GM12878 (cell line): ENCODE results near the gene PDGFA. TPM values are rescaled to one million over a fixed set of nuclear protein-coding genes. Genes with fewer than 3 reads are reported as not detected.

Experiments
- ATAC-seq: fragments of 200-7000 bp; cut with Tn5 transposase; 3 replicates; pipeline ENCODE4 v1.9.1; 2020; ENCODE audit warnings: mild to moderate bottlenecking, moderate library complexity
- BruUV-seq: library from RNA; stranded (reverse); fragments of 400-500 nt; replicated peaks from 2 replicates; lab custom pipeline; 2021; lab: Mats Ljungman, UMichigan
- CTCF ChIA-PET: fragments of 300-600 bp; sonication (Branson Sonifier 250); formaldehyde crosslinking; extraction: SDS; loops from one replicate; lab custom pipeline; 2021; ENCODE audit warnings: inconsistent platforms; lab: Yijun Ruan, JAX
- POLR2A ChIA-PET: fragments of 350-600 bp; formaldehyde crosslinking; extraction: SDS; loops from one replicate; lab custom pipeline; 2021; ENCODE audit warnings: inconsistent platforms; lab: Charles Lee
- RAD21 ChIA-PET: fragments of 300-600 bp; sonication (Branson Sonifier 250); formaldehyde crosslinking; loops from one replicate; lab custom pipeline; 2023; ENCODE audit warnings: antibody characterized with exemption; ENCODE audit not compliant: unreplicated experiment; lab: Charles Lee
- SMC1A ChIA-PET: fragments of 300-600 bp; sonication (Branson Sonifier 250); formaldehyde crosslinking; loops from one replicate; lab custom pipeline; 2023; ENCODE audit not compliant: unreplicated experiment, uncharacterized antibody; lab: Charles Lee
- DNase-seq: peaks from one replicate; pipeline ENCODE4 v3.0.0-alpha.2; 2011; ENCODE audit warnings: low read depth, low spot score
- FAIRE-seq: peaks from 3 replicates; lab custom pipeline; 2011; peaks lifted over from hg19 to GRCh38; lab: Jason Lieb, UNC
- H2AFZ ChIP-seq: 2 replicates; pipeline ENCODE4 v1.6.0; 2011; ENCODE audit warnings: low read depth, low read length, control low read depth; ENCODE audit not compliant: control insufficient read depth
- H3K27ac ChIP-seq: 2 replicates; pipeline ENCODE4 v1.5.1; 2011; ENCODE audit warnings: control low read depth; ENCODE audit not compliant: control insufficient read depth, insufficient read depth
- H3K27me3 ChIP-seq, 2 experiments: replicated peaks in 1 of 2; 2 replicates each; pipeline versions ENCODE4 v1.6.0 to v1.6.1; 2011; ENCODE audit warnings: low read length in 1 of 2; ENCODE audit not compliant: control insufficient read depth in 2 of 2, insufficient read depth in 2 of 2
- H3K36me3 ChIP-seq, 2 experiments: 2 replicates each; pipeline ENCODE4 v1.5.1; 2011; ENCODE audit warnings: low read length in 1 of 2; ENCODE audit not compliant: control insufficient read depth in 2 of 2, insufficient read depth in 2 of 2
- H3K4me1 ChIP-seq: 2 replicates; pipeline ENCODE4 v1.6.1; 2011; ENCODE audit warnings: mild to moderate bottlenecking, low read length, moderate library complexity, mixed read lengths; ENCODE audit not compliant: control insufficient read depth, insufficient read depth
- H3K4me2 ChIP-seq: 2 replicates; pipeline ENCODE4 v1.6.0; 2011; ENCODE audit warnings: control low read depth; ENCODE audit not compliant: control insufficient read depth, insufficient read depth
- H3K4me3 ChIP-seq: fragments of 200-600 bp; sonication (generic); 2 replicates; pipeline ENCODE4 v1.5.1; 2016
- H3K79me2 ChIP-seq: 2 replicates; pipeline ENCODE4 v1.6.0; 2011; ENCODE audit warnings: low read length; ENCODE audit not compliant: control insufficient read depth, insufficient read depth
- H3K9ac ChIP-seq: 2 replicates; pipeline ENCODE4 v1.8.0; 2011; ENCODE audit warnings: low read length, control low read depth, mixed read lengths; ENCODE audit not compliant: control insufficient read depth, insufficient read depth
- H3K9me3 ChIP-seq: replicated peaks from 3 replicates; pipeline ENCODE4 v1.5.1; 2011; ENCODE audit warnings: mild to moderate bottlenecking, low read length; ENCODE audit not compliant: control insufficient read depth, insufficient read depth
- H4K20me1 ChIP-seq: 2 replicates; pipeline ENCODE4 v1.6.0; 2011; ENCODE audit not compliant: control insufficient read depth, insufficient read depth
- BACH1 ChIP-seq: fragments of 450-650 bp; IDR thresholded peaks from 2 replicates; pipeline ENCODE4 v1.6.1; 2017; ENCODE audit warnings: mild to moderate bottlenecking, borderline replicate concordance
- FOS ChIP-seq: IDR thresholded peaks from 3 replicates; pipeline ENCODE4 v1.6.1; 2011; ENCODE audit warnings: borderline replicate concordance; ENCODE audit not compliant: insufficient read length; ENCODE audit errors: extremely low read depth
- HDAC2 ChIP-seq: fragments of 200-600 bp; sonication (generic); IDR thresholded peaks from 2 replicates; pipeline ENCODE4 v1.6.1; 2017
- HDAC6 ChIP-seq: fragments of 200-600 bp; sonication (generic); IDR thresholded peaks from one replicate; pipeline ENCODE4 v1.8.0; 2017; ENCODE audit warnings: antibody characterized with exemption; ENCODE audit not compliant: unreplicated experiment
- MXI1 ChIP-seq: fragments of 150-350 bp; IDR thresholded peaks from 2 replicates; pipeline ENCODE4 v1.6.1; 2011; ENCODE audit warnings: low read depth, mild to moderate bottlenecking, inconsistent platforms, low read length, improper control_type of control experiment
- PML ChIP-seq: IDR thresholded peaks from 2 replicates; pipeline ENCODE4 v1.6.1; 2012; ENCODE audit warnings: low read length, inconsistent platforms
- POU2F2 ChIP-seq: IDR thresholded peaks from 3 replicates; pipeline ENCODE4 v1.6.1; 2011; ENCODE audit warnings: low read depth, mild to moderate bottlenecking, low read length, borderline replicate concordance
- SMAD5 ChIP-seq: IDR thresholded peaks from 2 replicates; pipeline ENCODE4 v1.6.1; 2016; ENCODE audit warnings: antibody characterized with exemption, low read depth
- SPI1 ChIP-seq: IDR thresholded peaks from 2 replicates; pipeline ENCODE4 v1.6.1; 2011; ENCODE audit warnings: low read depth, mild to moderate bottlenecking, low read length, moderate library complexity, borderline replicate concordance; ENCODE audit not compliant: insufficient read depth
- STAT1 ChIP-seq: fragments of 450-650 bp; conservative IDR thresholded peaks from 2 replicates; pipeline ENCODE4 v1.6.1; 2014; ENCODE audit warnings: antibody characterized with exemption, mild to moderate bottlenecking
- ZNF207 ChIP-seq: fragments of 450-650 bp; IDR thresholded peaks from 2 replicates; pipeline ENCODE4 v1.6.1; 2014; ENCODE audit warnings: antibody characterized with exemption, mild to moderate bottlenecking, borderline replicate concordance
- ZNF384 ChIP-seq: IDR thresholded peaks from 2 replicates; pipeline ENCODE4 v1.6.1; 2012; ENCODE audit warnings: low read depth, mild to moderate bottlenecking, low read length, improper control_type of control experiment, borderline replicate concordance
- ZNF622 ChIP-seq: fragments of 450-650 bp; IDR thresholded peaks from 2 replicates; pipeline ENCODE4 v1.6.1; 2017; ENCODE audit warnings: mild to moderate bottlenecking, inconsistent platforms
- WGBS: methylation state at CpG from one replicate; pipeline ENCODE4 v1.1.6; 2016; ENCODE audit warnings: low lambda C conversion rate; ENCODE audit not compliant: insufficient replicate concordance, insufficient coverage; ENCODE audit errors: missing lambda C conversion rate; 5-methylcytosine and 5-hydroxymethylcytosine counted together
- in situ Hi-C: fragments of 300-500 bp; cut with MboI; formaldehyde crosslinking; loops from 9 replicates; pipeline ENCODE4 v1.14.3; 2018; ENCODE audit warnings: mixed read lengths
- intact Hi-C: fragments of 100-400 bp; cut with micrococcal nuclease; formaldehyde crosslinking; loops from one replicate; pipeline ENCODE4 v1.14.2; 2022; ENCODE audit not compliant: unreplicated experiment
- polyA plus RNA-seq, 11 experiments: library from polyadenylated mRNA; depleted of rRNA in 4 of 11; unstranded in 6 of 11; stranded (reverse) in 5 of 11; fragments of >200 nt; fragmentation: Nextera tagmentation in 4 of 11; fragmentation: Illumina TruSeq in 1 of 11; extraction: Ambion mirVana in 4 of 11; extraction: Trizol in 1 of 11; gene quantifications; 1 replicate in 1 of 11; 2 replicates in 10 of 11; pipeline versions ENCODE4 v1.2.1 to v1.2.3, GENCODE V29; 2011 to 2016; ENCODE audit warnings: inconsistent platforms in 2 of 11, missing spikeins in 2 of 11, low read depth in 1 of 11
- total RNA-seq, 4 experiments: library from RNA; depleted of rRNA in 3 of 4; stranded (reverse); fragments of >200 nt in 3 of 4; fragmentation: Illumina TruSeq in 1 of 4; extraction: Trizol in 1 of 4; gene quantifications; 2 replicates each; pipeline versions ENCODE4 v1.2.1 to v1.2.3, GENCODE V29; 2013 to 2021
- TF ChIP-seq, protein P1 (sequence below): fragments of 450-650 bp; IDR thresholded peaks from 2 replicates; pipeline ENCODE4 v1.6.1; 2017; ENCODE audit warnings: low read depth, mild to moderate bottlenecking, moderate library complexity
- TF ChIP-seq, protein P2 (sequence below): fragments of 450-650 bp; IDR thresholded peaks from 2 replicates; pipeline ENCODE4 v1.6.1; 2016; ENCODE audit warnings: mild to moderate bottlenecking, moderate library complexity, borderline replicate concordance
- TF ChIP-seq, protein P3 (sequence below): fragments of 450-650 bp; IDR thresholded peaks from 2 replicates; pipeline ENCODE4 v1.6.1; 2014; ENCODE audit warnings: mild to moderate bottlenecking
- TF ChIP-seq, protein P4 (sequence below): IDR thresholded peaks from 2 replicates; pipeline ENCODE4 v1.6.1; 2012; ENCODE audit warnings: low read depth, low read length, improper control_type of control experiment

The PDGFA gene
- total and polyA plus RNA-seq, 10 of the 15 experiments (the other 5 are each of a cell fraction or from before 2014, with no cell fraction given) = 2.5 to 10.0 (median 5.6) TPM

DNA sequence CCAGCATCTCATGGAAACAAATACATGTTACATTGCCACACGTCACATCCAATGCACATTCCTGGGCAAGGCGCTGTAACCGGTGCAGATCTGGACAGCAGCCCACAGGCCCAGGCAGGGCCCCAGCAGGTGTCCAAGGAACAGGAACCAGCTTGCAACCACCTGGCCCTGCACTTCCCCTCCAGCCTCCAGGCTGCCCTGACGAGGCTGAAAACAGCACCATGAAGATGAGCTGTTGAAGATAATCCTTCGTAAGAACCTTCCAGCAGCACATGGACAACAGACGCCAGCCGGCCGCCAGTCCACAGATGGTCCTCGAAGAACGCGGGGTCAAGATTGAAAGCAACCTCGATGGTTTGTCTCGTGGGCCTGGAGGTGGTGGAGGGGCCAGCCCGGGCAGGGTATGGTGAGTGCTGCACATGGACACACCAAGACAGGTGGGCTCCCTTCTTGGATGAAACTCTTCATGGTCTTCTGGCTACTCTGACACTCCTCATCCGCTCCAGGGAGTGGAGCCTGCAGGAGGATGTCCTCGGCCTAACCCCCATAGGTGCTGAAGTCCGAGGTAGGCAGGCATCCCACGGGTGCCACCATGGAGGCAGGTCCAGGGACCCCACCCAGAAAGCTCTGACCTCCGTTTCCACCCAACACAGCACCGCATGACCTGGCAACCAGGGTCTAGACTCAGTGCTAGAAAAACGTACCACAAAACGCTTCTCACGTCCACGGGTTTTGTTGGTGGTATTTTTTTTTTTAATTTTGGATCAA is 22.9 kb downstream of the PDGFA start:
- ChIA-PET RAD21 (no interaction called here), CTCF (no interaction called here), POLR2A (no interaction called here), SMC1A (no interaction called here)
- Histone ChIP-seq H3K27ac (no peak overlapping the region), H3K27me3 (no peaks in the 10 kb centered on the region), H4K20me1 (no peaks in the 10 kb centered on the region), H3K4me2 (no peak overlapping the region), H3K4me1 (no peaks in the 10 kb centered on the region), H2AFZ (no peak overlapping the region), H3K9ac (no peak overlapping the region), H3K36me3 (peaks cover 0 to 4% of the 10 kb centered on the region in 2 experiments; a peak in 2 of 4 replicates), H3K4me3 (no peak overlapping the region), H3K79me2 (no peaks in the 10 kb centered on the region), H3K9me3 (no peaks in the 10 kb centered on the region; the same call in 2 of the 3 replicates)
- intact Hi-C loops (no loop called here), in situ Hi-C loops (no loop called here)
- ATAC-seq = no peak
- BruUV-seq = no TSS peak
- WGBS = 78% methylated on average over 24 of the region's 24 CpGs
- no peak for FAIRE-seq
- no peak for DNase-seq
- TF ChIP-seq, protein P1, sequence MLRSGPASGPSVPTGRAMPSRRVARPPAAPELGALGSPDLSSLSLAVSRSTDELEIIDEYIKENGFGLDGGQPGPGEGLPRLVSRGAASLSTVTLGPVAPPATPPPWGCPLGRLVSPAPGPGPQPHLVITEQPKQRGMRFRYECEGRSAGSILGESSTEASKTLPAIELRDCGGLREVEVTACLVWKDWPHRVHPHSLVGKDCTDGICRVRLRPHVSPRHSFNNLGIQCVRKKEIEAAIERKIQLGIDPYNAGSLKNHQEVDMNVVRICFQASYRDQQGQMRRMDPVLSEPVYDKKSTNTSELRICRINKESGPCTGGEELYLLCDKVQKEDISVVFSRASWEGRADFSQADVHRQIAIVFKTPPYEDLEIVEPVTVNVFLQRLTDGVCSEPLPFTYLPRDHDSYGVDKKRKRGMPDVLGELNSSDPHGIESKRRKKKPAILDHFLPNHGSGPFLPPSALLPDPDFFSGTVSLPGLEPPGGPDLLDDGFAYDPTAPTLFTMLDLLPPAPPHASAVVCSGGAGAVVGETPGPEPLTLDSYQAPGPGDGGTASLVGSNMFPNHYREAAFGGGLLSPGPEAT = no peak
- TF ChIP-seq STAT1 (no peak), ZNF622 (no peak), ZNF207 (no peak), MXI1 (no peak), SPI1 (no peak), ZNF384 (no peak), HDAC2 (no peak), PML (no peak), SMAD5 (no peak), HDAC6 (no peak), POU2F2 (no peak), FOS (no peak), BACH1 (no peak)
- TF ChIP-seq, protein P2, sequence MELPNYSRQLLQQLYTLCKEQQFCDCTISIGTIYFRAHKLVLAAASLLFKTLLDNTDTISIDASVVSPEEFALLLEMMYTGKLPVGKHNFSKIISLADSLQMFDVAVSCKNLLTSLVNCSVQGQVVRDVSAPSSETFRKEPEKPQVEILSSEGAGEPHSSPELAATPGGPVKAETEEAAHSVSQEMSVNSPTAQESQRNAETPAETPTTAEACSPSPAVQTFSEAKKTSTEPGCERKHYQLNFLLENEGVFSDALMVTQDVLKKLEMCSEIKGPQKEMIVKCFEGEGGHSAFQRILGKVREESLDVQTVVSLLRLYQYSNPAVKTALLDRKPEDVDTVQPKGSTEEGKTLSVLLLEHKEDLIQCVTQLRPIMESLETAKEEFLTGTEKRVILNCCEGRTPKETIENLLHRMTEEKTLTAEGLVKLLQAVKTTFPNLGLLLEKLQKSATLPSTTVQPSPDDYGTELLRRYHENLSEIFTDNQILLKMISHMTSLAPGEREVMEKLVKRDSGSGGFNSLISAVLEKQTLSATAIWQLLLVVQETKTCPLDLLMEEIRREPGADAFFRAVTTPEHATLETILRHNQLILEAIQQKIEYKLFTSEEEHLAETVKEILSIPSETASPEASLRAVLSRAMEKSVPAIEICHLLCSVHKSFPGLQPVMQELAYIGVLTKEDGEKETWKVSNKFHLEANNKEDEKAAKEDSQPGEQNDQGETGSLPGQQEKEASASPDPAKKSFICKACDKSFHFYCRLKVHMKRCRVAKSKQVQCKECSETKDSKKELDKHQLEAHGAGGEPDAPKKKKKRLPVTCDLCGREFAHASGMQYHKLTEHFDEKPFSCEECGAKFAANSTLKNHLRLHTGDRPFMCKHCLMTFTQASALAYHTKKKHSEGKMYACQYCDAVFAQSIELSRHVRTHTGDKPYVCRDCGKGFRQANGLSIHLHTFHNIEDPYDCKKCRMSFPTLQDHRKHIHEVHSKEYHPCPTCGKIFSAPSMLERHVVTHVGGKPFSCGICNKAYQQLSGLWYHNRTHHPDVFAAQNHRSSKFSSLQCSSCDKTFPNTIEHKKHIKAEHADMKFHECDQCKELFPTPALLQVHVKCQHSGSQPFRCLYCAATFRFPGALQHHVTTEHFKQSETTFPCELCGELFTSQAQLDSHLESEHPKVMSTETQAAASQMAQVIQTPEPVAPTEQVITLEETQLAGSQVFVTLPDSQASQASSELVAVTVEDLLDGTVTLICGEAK = no peak
- TF ChIP-seq, protein P3, sequence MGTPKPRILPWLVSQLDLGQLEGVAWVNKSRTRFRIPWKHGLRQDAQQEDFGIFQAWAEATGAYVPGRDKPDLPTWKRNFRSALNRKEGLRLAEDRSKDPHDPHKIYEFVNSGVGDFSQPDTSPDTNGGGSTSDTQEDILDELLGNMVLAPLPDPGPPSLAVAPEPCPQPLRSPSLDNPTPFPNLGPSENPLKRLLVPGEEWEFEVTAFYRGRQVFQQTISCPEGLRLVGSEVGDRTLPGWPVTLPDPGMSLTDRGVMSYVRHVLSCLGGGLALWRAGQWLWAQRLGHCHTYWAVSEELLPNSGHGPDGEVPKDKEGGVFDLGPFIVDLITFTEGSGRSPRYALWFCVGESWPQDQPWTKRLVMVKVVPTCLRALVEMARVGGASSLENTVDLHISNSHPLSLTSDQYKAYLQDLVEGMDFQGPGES = no peak
- TF ChIP-seq, protein P4, sequence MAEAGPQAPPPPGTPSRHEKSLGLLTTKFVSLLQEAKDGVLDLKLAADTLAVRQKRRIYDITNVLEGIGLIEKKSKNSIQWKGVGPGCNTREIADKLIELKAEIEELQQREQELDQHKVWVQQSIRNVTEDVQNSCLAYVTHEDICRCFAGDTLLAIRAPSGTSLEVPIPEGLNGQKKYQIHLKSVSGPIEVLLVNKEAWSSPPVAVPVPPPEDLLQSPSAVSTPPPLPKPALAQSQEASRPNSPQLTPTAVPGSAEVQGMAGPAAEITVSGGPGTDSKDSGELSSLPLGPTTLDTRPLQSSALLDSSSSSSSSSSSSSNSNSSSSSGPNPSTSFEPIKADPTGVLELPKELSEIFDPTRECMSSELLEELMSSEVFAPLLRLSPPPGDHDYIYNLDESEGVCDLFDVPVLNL = no peak
